Renal cortex interstitium (tissue), 15 donors: ENCODE measurements around the gene C12orf60. TPM values are rescaled to one million over a fixed set of nuclear protein-coding genes. Genes with fewer than 3 reads are reported as not detected.
"Not testable (repeated sequence)": the region's sequence is repeated elsewhere in the genome, so short reads cannot be mapped to it uniquely, and the experiment has no call there.

Experiments
- DNase-seq, 11 donors: peaks; one replicate each; pipeline ENCODE4 v3.0.0-alpha.2; 2013; ENCODE audit warnings: low read depth in 9 of 11, low spot score in 4 of 11; ENCODE audit errors: extremely low read depth in 1 of 11
- long read RNA-seq, 16 experiments: transcript quantifications; one replicate each; lab custom pipeline, GENCODE V29; 2026
- polyA plus RNA-seq, 3 donors: library from polyadenylated mRNA; unstranded; fragments of 120-200 nt; gene quantifications; one replicate each; pipeline ENCODE4 v1.2.1, GENCODE V29; 2013; ENCODE audit not compliant: insufficient read length in 3 of 3

C12orf60 gene
- 1 to 10 TPM; 4.4 to 5.3 (median 4.8) TPM for polyA plus RNA-seq
- long read RNA-seq, donor 1, partial matches to known transcripts = 19 of 68 reads
- long read RNA-seq, donor 1, other reads (novel, unspliced or antisense) = 49 of 68 reads
- long read RNA-seq, donor 2, partial matches to known transcripts = 0 of 2 reads
- long read RNA-seq, donor 2, other reads (novel, unspliced or antisense) = 0 of 2 reads
- long read RNA-seq, donor 3, transcript C12orf60-201 (2 exons, 1,684 nt) = major isoform, 5 of 73 reads
- long read RNA-seq, donor 3, partial matches to known transcripts = 67 of 73 reads
- long read RNA-seq, donor 3, other reads (novel, unspliced or antisense) = 0 of 73 reads
- long read RNA-seq, donor 4, partial matches to known transcripts = 0 of 2 reads
- long read RNA-seq, donor 4, other reads (novel, unspliced or antisense) = 0 of 2 reads
- long read RNA-seq, donor 5 = 0 reads
- long read RNA-seq, donor 6 = 0 reads
- long read RNA-seq, donor 7, partial matches to known transcripts = 0 of 2 reads
- long read RNA-seq, donor 7, other reads (novel, unspliced or antisense) = 0 of 2 reads
- long read RNA-seq, donor 8, partial matches to known transcripts = 0 of 109 reads
- long read RNA-seq, donor 8, other reads (novel, unspliced or antisense) = 105 of 109 reads
- long read RNA-seq, donor 9, partial matches to known transcripts = 0 of 45 reads
- long read RNA-seq, donor 9, other reads (novel, unspliced or antisense) = 44 of 45 reads
- long read RNA-seq, donor 10, partial matches to known transcripts = 0 of 3 reads
- long read RNA-seq, donor 10, other reads (novel, unspliced or antisense) = 0 of 3 reads
- long read RNA-seq, donor 11, partial matches to known transcripts = 0 of 35 reads
- long read RNA-seq, donor 11, other reads (novel, unspliced or antisense) = 35 of 35 reads
- long read RNA-seq, donor 12 = 0 reads
- long read RNA-seq, donor 13 = 0 reads
- long read RNA-seq, donor 14, partial matches to known transcripts = 0 of 3 reads
- long read RNA-seq, donor 14, other reads (novel, unspliced or antisense) = 0 of 3 reads
- long read RNA-seq, donor 15, partial matches to known transcripts = 8 of 21 reads
- long read RNA-seq, donor 15, other reads (novel, unspliced or antisense) = 11 of 21 reads
- long read RNA-seq, donor 16, transcript C12orf60-201 (2 exons, 1,684 nt) = major isoform, 11 of 14 reads
- long read RNA-seq, donor 16, partial matches to known transcripts = 0 of 14 reads
- long read RNA-seq, donor 16, other reads (novel, unspliced or antisense) = 0 of 14 reads

- peak; percentile 91 to 99 (median 96) for DNase-seq
Measured at GRCh38 chr12:14803011-14803829, at the start of gene C12orf60, which contains the start of gene WBP11. Gene C12orf60, plus strand, starts transcription at chr12:14803670. Its CDS starts 19,266 bp downstream, at chr12:14822936. Gene WBP11, minus strand, starts transcription at chr12:14803478. Its CDS starts 2,095 bp downstream, at chr12:14801383.

DNA sequence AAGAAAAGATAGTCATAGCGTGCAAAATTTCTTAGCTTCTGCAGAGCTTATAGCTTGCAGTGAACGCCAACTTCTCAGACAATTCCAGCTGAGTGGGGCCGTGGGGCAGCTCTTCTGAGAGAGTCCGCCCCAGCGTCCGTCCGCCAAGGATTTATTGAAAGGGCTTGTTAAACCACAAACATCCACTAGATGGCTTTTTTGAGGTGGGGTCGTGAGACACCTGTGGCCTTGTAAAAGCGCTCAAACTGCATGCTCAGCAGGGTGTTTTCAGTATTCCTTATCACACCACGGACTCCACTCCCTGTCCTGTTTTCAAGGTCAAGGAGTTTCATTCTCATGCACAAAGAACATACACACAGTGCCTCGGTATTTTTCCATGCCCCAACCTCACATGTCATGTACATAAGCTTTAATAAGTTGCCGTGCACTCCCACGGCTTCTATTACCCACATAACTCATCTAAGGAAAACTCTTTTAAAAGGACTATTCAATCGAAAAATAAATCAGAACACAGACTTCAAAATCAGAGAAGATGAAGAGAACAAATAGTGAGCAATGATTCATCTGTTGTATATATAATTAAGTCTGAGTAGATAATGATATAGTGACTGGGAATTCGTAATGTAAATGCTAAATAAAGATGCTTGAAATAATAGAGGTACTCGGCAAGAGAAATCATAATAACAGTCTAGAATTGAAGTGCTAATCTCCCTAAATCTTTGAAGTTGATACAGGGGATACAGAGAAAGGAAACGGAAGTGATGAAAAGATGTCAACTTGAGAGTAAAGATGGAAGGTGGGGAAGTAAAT, 46.9 kb upstream of the C12orf60 start:
- no peak for DNase-seq

DNA sequence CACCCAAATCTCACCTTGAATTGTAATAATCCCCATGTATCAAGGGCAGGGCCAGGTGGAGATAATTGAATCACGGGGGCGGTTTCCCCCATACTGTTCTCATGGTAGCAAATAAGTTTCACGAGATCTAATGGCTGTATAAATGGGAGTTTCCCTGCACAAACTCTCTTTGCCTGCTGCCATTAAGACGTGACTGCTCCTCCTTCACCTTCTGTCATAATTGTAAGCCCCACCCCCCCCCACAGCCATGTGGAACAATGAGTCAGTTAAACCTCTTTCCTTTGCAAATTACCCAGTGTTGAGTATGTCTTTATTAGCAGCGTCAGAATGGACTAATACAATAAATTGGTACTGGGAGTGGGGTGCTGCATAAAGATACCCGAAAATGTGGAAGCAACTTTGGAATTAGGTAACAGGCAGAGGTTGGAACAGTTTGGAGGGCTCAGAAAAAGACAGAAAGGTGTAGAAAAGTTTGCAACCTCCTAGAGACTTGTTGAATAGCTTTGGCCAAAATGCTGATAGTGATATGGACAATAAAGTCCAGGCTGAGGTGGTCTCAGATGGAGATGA, 43.7 kb upstream of the C12orf60 start:
- DNase-seq = not testable (repeated sequence)

DNA sequence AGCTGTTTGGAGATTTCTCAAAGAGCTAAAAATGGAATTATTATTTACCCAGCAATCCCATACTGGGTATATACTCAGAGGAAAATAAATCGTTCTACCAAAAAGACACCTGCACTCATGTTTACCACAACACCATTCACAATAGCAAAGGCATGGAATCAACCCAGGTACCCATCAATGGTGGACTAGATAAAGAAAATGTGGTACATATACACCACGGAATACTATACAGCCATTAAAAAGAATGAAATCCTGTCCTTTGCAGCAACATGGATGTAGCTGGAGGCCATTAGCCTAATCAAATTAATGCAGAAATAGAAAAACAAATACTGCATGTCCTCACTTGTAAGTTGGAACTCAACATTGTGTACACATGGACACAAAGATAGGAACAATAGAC, 38.1 kb upstream of the C12orf60 start:
- no peak for DNase-seq

- DNase-seq = not testable (repeated sequence)
Measured at GRCh38 chr12:14766020-14766419, 37.5 kb upstream of the C12orf60 start.

GRCh38 chr12:14766649-14767215, 36.7 kb upstream of the C12orf60 start:
- no peak for DNase-seq

- DNase-seq = no peak
Measured at GRCh38 chr12:14767617-14768016, 35.9 kb upstream of the C12orf60 start.

- no peak for DNase-seq
Measured at GRCh38 chr12:14768823-14769405, 34.6 kb upstream of the C12orf60 start.

DNA sequence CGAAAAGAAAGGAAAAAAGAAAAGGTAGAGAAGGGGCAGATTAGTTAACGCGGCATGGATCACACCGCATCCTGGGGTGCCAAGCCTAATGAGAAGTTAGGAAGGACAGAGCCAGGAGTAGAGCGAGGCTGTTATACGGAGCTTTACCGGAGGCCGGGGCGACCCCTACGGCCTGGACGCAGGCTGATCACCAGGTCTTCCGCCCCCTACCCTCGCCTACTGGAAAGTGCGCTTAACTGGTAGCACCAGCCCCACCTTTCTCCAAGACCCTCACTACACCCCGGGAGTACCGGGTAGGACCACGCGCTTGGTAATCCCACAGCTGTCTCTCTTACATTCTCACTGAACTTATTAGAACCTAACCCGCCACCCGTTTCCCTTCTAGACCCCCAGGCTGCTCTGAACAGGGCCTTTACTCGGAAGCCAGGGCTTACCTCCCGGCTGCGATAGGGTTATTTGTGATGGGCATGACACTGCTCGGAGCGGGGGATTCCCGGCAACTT, 34.0 kb upstream of the C12orf60 start:
- peak in 2 of 11 donors; percentile 56 to 58 for DNase-seq

DNA sequence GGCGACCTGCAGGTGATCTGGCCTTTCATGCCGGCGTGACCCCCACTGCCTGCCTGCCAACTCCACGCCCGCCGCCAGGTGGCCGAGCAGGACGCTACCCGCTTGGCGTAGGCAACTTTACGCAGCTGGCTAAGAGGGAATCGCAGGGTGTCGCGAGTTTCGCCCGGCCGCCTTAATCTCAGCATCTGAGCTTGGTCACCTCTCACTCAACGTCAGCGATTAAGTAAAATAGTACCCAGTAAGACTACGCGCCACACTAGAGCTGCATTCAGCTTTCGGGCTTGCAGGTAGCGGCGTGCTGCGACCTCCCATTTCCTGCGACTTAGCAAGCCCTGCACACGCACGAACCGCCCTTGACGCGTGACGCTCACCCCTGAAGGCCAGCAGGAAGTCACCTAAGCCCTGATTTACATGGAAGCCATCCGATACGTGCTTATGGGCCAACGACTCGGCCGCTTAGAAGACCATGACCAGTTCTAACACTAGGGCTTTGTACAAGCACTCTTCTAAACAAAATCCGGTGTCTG, 33.4 kb upstream of the C12orf60 start:
- DNase-seq = peak in 9 of 11 donors; percentile 66 to 82 (median 77)

GRCh38 chr12:14770496-14771461, 32.7 kb upstream of the C12orf60 start:
- peak; percentile 90 to 98 (median 94) for DNase-seq

- DNase-seq = no peak
Measured at GRCh38 chr12:14771651-14772137, 31.8 kb upstream of the C12orf60 start.

DNA sequence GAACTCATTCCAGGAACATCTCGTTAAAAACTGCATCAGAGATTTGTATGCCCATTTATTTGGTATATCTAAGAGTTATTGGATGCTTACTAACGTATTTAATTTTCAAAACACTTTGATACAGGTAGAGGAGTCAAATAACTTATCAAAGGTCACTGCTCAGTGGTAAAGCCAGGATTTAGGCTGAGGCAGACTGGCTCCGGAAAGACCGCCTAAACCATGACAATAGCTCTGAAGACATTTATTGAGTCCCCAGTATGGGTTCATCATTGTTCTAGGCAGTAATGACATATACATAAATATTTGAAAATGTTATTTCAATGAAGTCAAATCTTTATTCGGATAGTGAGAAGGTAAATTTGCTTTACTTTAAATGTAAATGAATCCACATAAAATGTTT, 30.5 kb upstream of the C12orf60 start:
- no peak for DNase-seq

DNA sequence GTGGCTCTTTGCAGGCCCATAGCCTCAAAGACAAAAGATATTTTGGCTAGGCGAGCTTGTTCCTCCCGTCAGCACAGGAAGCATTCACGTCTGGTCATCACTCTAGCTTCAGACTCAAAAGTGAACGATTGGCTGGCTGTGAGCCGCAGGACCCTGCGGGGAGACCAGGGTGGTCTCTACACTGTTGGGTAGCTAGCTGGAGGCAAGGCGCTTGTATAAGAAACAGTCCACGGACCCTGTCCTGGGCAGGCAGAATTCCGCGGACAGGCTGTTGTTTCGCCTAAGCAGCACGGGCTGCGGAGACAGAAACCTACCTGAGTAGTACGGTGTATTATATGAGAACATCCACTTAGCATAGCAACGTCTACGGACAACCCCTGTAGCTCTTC, 29.8 kb upstream of the C12orf60 start:
- no peak for DNase-seq
